ENCODE measurements around the gene CRTC3. TPM values are rescaled to one million over a fixed set of nuclear protein-coding genes. Genes with fewer than 3 reads are reported as not detected.

CRTC3 gene
- total and polyA plus RNA-seq, 2 of the 13 experiments (the other 11 are each of a cell fraction or from before 2014, with no cell fraction given) = 8.4 to 11.8 TPM

DNA sequence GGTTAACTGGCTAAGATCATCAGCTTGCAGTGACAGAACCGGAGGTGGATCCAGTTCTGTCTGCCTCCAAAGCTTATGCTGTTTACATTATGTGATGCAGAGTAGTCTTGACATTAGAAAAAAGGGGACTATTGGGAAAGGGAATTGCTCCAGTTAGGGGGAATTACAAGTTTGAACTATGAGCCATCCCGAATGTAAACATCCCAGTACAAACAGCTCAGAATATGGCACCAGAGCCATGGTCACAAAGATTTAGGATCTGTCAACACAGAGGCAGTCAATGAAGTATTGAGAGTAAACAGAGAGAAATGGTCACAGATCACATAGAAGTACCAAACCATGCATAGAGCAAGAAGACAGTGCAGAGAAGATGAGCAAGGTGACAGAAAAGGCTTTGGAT lies 39.8 kb upstream of the CRTC3 start (continued):
- TF ChIP-seq, protein P1, sequence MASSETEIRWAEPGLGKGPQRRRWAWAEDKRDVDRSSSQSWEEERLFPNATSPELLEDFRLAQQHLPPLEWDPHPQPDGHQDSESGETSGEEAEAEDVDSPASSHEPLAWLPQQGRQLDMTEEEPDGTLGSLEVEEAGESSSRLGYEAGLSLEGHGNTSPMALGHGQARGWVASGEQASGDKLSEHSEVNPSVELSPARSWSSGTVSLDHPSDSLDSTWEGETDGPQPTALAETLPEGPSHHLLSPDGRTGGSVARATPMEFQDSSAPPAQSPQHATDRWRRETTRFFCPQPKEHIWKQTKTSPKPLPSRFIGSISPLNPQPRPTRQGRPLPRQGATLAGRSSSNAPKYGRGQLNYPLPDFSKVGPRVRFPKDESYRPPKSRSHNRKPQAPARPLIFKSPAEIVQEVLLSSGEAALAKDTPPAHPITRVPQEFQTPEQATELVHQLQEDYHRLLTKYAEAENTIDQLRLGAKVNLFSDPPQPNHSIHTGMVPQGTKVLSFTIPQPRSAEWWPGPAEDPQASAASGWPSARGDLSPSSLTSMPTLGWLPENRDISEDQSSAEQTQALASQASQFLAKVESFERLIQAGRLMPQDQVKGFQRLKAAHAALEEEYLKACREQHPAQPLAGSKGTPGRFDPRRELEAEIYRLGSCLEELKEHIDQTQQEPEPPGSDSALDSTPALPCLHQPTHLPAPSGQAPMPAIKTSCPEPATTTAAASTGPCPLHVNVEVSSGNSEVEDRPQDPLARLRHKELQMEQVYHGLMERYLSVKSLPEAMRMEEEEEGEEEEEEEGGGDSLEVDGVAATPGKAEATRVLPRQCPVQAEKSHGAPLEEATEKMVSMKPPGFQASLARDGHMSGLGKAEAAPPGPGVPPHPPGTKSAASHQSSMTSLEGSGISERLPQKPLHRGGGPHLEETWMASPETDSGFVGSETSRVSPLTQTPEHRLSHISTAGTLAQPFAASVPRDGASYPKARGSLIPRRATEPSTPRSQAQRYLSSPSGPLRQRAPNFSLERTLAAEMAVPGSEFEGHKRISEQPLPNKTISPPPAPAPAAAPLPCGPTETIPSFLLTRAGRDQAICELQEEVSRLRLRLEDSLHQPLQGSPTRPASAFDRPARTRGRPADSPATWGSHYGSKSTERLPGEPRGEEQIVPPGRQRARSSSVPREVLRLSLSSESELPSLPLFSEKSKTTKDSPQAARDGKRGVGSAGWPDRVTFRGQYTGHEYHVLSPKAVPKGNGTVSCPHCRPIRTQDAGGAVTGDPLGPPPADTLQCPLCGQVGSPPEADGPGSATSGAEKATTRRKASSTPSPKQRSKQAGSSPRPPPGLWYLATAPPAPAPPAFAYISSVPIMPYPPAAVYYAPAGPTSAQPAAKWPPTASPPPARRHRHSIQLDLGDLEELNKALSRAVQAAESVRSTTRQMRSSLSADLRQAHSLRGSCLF (CRISPR knock-in tag; IDR thresholded peaks at IDR 0.05; ENCODE audit: borderline replicate concordance) = no peak
- no peak for TF ChIP-seq PLRG1 (conservative IDR thresholded peaks at IDR 0.05)
- peak; percentile 92 for TF ChIP-seq ZNF430 (CRISPR knock-in tag; IDR thresholded peaks at IDR 0.05)
- TF ChIP-seq ZNF607 (CRISPR knock-in tag; IDR thresholded peaks at IDR 0.05; ENCODE audit: borderline replicate concordance) = peak; percentile 78; the same call in 1 of the 2 replicates
- peak; percentile 94 for TF ChIP-seq DPF2 (CRISPR knock-in tag; IDR thresholded peaks at IDR 0.05; ENCODE audit: borderline replicate concordance, low read depth)
- no peak for TF ChIP-seq ATAD3A (CRISPR knock-in tag; IDR thresholded peaks at IDR 0.05)
- peak; percentile 66; the same call in 1 of the 2 replicates for TF ChIP-seq ZNF232 (CRISPR knock-in tag; IDR thresholded peaks at IDR 0.05; ENCODE audit: borderline replicate concordance)
- peak; percentile 93 for TF ChIP-seq SKI (IDR thresholded peaks at IDR 0.05; ENCODE audit: partially characterized antibody)
- TF ChIP-seq BHLHE40 (IDR thresholded peaks at IDR 0.05; ENCODE audit: low read length) = peak; percentile 32; the same call in 1 of the 2 replicates
- TF ChIP-seq ZNF326 (CRISPR knock-in tag; IDR thresholded peaks at IDR 0.05; ENCODE audit: borderline replicate concordance) = no peak
- TF ChIP-seq ZNF652 (CRISPR knock-in tag; IDR thresholded peaks at IDR 0.05; ENCODE audit: borderline replicate concordance, low read depth) = 0 out of 2 replicates have a peak, but pooled peaks have one; percentile 59
- TF ChIP-seq TRIM24 (CRISPR knock-in tag; IDR thresholded peaks at IDR 0.05) = no peak
- TF ChIP-seq ZSCAN21 (CRISPR knock-in tag; IDR thresholded peaks at IDR 0.05; ENCODE audit: borderline replicate concordance) = peak; percentile 81; the same call in 1 of the 2 replicates
- TF ChIP-seq, protein P2, sequence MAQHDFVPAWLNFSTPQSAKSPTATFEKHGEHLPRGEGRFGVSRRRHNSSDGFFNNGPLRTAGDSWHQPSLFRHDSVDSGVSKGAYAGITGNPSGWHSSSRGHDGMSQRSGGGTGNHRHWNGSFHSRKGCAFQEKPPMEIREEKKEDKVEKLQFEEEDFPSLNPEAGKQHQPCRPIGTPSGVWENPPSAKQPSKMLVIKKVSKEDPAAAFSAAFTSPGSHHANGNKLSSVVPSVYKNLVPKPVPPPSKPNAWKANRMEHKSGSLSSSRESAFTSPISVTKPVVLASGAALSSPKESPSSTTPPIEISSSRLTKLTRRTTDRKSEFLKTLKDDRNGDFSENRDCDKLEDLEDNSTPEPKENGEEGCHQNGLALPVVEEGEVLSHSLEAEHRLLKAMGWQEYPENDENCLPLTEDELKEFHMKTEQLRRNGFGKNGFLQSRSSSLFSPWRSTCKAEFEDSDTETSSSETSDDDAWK (CRISPR knock-in tag; IDR thresholded peaks at IDR 0.05) = no peak
- TF ChIP-seq ZNF761 (CRISPR knock-in tag; conservative IDR thresholded peaks at IDR 0.05) = no peak
- TF ChIP-seq YEATS2 (CRISPR knock-in tag; IDR thresholded peaks at IDR 0.05; ENCODE audit: borderline replicate concordance) = peak; percentile 47; the same call in 1 of the 2 replicates
- TF ChIP-seq CBX1 (IDR thresholded peaks at IDR 0.05; ENCODE audit: low read depth) = no peak
- no peak for TF ChIP-seq GLI4 (CRISPR knock-in tag; IDR thresholded peaks at IDR 0.05; ENCODE audit: borderline replicate concordance)
- TF ChIP-seq SRF (IDR thresholded peaks at IDR 0.05; ENCODE audit: low read depth, low read length) = no peak
- TF ChIP-seq ZNF703 (CRISPR knock-in tag; IDR thresholded peaks at IDR 0.05; ENCODE audit: borderline replicate concordance) = peak; percentile 98
- TF ChIP-seq CCAR2 (optimal IDR thresholded peaks at IDR 0.05; ENCODE audit: low read depth, low read length) = no peak
- TF ChIP-seq RBAK (CRISPR knock-in tag; IDR thresholded peaks at IDR 0.05) = no peak
- no peak for TF ChIP-seq EZH2 (conservative IDR thresholded peaks at IDR 0.05; ENCODE audit: low read depth, low read length)
- no peak for TF ChIP-seq ZNF619 (CRISPR knock-in tag; IDR thresholded peaks at IDR 0.05)
- TF ChIP-seq ATF7 (IDR thresholded peaks at IDR 0.05) = 0 out of 2 replicates have a peak, but pooled peaks have one; percentile 9
- no peak for TF ChIP-seq ATF7 (CRISPR knock-in tag; IDR thresholded peaks at IDR 0.05)
- no peak for TF ChIP-seq ZNF766 (CRISPR knock-in tag; IDR thresholded peaks at IDR 0.05; ENCODE audit: borderline replicate concordance)
- TF ChIP-seq ARNT2 (CRISPR knock-in tag; IDR thresholded peaks at IDR 0.05; ENCODE audit: low read depth) = peak; percentile 60; the same call in 1 of the 2 replicates
